C4-2B (cell line): ENCODE data around the gene SLC1A2.

Source experiments
- ZFX ChIP-seq: fragments of 450-650 bp; IDR thresholded peaks from 2 replicates; pipeline ENCODE4 v1.6.1; 2017
- TF ChIP-seq, protein P1 (sequence below): fragments of 450-650 bp; conservative IDR thresholded peaks from 2 replicates; pipeline ENCODE4 v1.5.1; 2017; ENCODE audit warnings: mild to moderate bottlenecking

DNA sequence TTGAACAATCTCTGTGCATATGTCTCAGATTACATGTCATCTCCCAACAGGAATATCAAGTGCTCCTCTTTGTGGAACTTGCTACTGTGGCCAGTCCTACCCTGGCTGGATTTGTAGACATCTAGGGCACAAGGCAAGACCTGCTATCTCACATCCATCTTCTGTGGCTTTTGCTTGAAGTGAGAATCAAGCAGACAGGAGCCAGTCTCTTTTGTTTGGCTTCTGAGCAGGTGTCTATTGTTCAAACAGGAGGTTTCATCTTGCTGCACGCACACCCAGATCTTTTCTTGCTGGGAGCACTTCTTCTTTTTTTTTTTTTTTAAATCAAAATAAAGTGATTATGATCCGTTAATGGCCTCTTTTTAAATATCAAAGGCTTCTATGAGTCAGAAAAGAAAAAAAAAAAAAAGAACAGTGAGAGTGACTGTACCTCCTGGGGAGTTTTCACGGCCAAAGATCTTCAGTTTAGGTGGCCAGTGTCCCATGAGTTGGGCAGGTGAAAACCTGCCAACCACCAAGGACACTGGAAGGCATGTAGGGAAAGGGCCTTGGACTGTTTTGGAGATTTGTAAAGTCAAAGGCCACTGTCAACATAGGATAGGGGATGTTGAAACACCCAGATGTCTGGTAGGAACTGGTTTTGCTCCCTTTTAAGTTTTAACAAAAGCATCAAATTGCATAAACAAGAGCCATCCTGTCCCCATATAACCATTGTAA, 202.2 kb downstream of the SLC1A2 start:
- TF ChIP-seq, protein P1, sequence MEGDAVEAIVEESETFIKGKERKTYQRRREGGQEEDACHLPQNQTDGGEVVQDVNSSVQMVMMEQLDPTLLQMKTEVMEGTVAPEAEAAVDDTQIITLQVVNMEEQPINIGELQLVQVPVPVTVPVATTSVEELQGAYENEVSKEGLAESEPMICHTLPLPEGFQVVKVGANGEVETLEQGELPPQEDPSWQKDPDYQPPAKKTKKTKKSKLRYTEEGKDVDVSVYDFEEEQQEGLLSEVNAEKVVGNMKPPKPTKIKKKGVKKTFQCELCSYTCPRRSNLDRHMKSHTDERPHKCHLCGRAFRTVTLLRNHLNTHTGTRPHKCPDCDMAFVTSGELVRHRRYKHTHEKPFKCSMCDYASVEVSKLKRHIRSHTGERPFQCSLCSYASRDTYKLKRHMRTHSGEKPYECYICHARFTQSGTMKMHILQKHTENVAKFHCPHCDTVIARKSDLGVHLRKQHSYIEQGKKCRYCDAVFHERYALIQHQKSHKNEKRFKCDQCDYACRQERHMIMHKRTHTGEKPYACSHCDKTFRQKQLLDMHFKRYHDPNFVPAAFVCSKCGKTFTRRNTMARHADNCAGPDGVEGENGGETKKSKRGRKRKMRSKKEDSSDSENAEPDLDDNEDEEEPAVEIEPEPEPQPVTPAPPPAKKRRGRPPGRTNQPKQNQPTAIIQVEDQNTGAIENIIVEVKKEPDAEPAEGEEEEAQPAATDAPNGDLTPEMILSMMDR, result no peak
- TF ChIP-seq ZFX, result no peak
